HEK293 (cell line): ENCODE results near the gene LRP1-AS.

Experiments
- CTCF ChIP-seq: fragments of 450-650 bp; formaldehyde crosslinking; IDR thresholded peaks from 2 replicates; pipeline ENCODE4 v1.5.1; 2016; ENCODE audit warnings: missing biosample characterization, missing genetic modification characterization
- TCF7L2 ChIP-seq: IDR thresholded peaks from 2 replicates; pipeline ENCODE4 v1.6.1; 2011; ENCODE audit warnings: low read depth, mild to moderate bottlenecking, inconsistent platforms, low read length, moderate library complexity, borderline replicate concordance
- ZEB2 ChIP-seq: fragments of 450-650 bp; formaldehyde crosslinking; IDR thresholded peaks from 2 replicates; pipeline ENCODE4 v1.5.1; 2016; ENCODE audit warnings: missing biosample characterization, missing genetic modification characterization
- ZFP69B ChIP-seq: fragments of 450-650 bp; formaldehyde crosslinking; IDR thresholded peaks from 2 replicates; pipeline ENCODE4 v1.5.1; 2016; ENCODE audit warnings: missing biosample characterization, missing genetic modification characterization
- ZNF302 ChIP-seq: fragments of 450-650 bp; formaldehyde crosslinking; IDR thresholded peaks from 2 replicates; pipeline ENCODE4 v1.5.1; 2016; ENCODE audit warnings: missing biosample characterization, missing genetic modification characterization, low read depth
- ZNF416 ChIP-seq: fragments of 450-650 bp; formaldehyde crosslinking; IDR thresholded peaks from 2 replicates; pipeline ENCODE4 v1.5.1; 2016; ENCODE audit warnings: missing biosample characterization, missing genetic modification characterization

GRCh38 chr12:57103856-57104255, 43.6 kb downstream of the LRP1-AS start:
- TF ChIP-seq ZNF416 (tag by site-specific recombination) (no peak), CTCF (tag by site-specific recombination) (no peak), ZEB2 (tag by site-specific recombination) (no peak), TCF7L2 (no peak), ZFP69B (tag by site-specific recombination) (no peak), ZNF302 (no peak)
